ENCODE results near the gene GALNT17.

DNA sequence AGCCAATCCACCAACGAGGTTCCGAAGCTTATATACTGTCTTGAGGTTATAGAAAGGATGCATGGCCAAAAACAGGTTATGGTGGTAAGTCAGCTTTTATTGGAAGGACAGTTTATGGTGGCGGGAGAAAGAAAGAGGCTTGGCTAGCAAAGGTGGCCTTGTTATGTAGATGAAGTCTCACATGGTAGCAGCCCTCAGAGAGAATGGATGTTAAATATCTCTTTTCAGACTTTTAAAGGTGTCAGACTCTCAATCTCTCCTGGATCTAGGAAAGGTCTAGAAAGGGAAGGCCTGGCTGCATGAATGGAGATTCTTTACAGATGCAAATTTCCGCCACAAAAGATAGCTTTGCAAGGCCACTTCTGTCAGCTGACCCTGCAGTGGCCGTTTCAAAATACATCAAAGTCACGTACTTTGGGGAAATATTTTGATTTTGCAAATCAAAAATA lies 333.8 kb downstream of the GALNT17 start:
- TF ChIP-seq, protein P1, sequence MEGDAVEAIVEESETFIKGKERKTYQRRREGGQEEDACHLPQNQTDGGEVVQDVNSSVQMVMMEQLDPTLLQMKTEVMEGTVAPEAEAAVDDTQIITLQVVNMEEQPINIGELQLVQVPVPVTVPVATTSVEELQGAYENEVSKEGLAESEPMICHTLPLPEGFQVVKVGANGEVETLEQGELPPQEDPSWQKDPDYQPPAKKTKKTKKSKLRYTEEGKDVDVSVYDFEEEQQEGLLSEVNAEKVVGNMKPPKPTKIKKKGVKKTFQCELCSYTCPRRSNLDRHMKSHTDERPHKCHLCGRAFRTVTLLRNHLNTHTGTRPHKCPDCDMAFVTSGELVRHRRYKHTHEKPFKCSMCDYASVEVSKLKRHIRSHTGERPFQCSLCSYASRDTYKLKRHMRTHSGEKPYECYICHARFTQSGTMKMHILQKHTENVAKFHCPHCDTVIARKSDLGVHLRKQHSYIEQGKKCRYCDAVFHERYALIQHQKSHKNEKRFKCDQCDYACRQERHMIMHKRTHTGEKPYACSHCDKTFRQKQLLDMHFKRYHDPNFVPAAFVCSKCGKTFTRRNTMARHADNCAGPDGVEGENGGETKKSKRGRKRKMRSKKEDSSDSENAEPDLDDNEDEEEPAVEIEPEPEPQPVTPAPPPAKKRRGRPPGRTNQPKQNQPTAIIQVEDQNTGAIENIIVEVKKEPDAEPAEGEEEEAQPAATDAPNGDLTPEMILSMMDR (conservative IDR thresholded peaks at IDR 0.05; ENCODE audit: low read depth, low read length), result no peak
- TF ChIP-seq EZH2 (IDR thresholded peaks at IDR 0.05; ENCODE audit: borderline replicate concordance, low read depth, low read length, poor library complexity, severe bottlenecking), result no peak

All from A673 (cell line).